Trophoblast cell (in vitro differentiated cells and primary cell): Measurements from ENCODE around the gene CCDC190.
"Not testable (repeated sequence)": the region's sequence is repeated elsewhere in the genome, so short reads cannot be mapped to it uniquely, and the experiment has no call there.

ENCODE experiments used
- DNase-seq, 2 donors: peaks; one replicate each; pipeline ENCODE4 v3.0.0-alpha.2; 2016
- H2AFZ ChIP-seq: 2 replicates; pipeline ENCODE4 v1.6.1; 2013; ENCODE audit warnings: low read length, moderate library complexity, mild to moderate bottlenecking; ENCODE audit not compliant: insufficient read depth, poor library complexity
- H2AK5ac ChIP-seq: 2 replicates; pipeline ENCODE4 v1.6.1; 2013; ENCODE audit warnings: mild to moderate bottlenecking, low read length
- H2BK120ac ChIP-seq: 2 replicates; pipeline ENCODE4 v1.6.1; 2013; ENCODE audit warnings: low read length, mild to moderate bottlenecking, moderate library complexity; ENCODE audit not compliant: insufficient read depth, poor library complexity
- H2BK12ac ChIP-seq: 2 replicates; pipeline ENCODE4 v1.6.1; 2013; ENCODE audit warnings: mild to moderate bottlenecking, low read length, moderate library complexity
- H2BK5ac ChIP-seq: 2 replicates; pipeline ENCODE4 v1.6.1; 2013; ENCODE audit warnings: low read length, low read depth, moderate library complexity, mild to moderate bottlenecking; ENCODE audit not compliant: poor library complexity
- H3K14ac ChIP-seq: 2 replicates; pipeline ENCODE4 v1.6.1; 2013; ENCODE audit warnings: mild to moderate bottlenecking, low read length
- H3K18ac ChIP-seq: 2 replicates; pipeline ENCODE4 v1.6.1; 2013; ENCODE audit warnings: mild to moderate bottlenecking, low read length
- H3K23ac ChIP-seq: 2 replicates; pipeline ENCODE4 v1.6.1; 2013; ENCODE audit warnings: low read length
- H3K27ac ChIP-seq: 2 replicates; pipeline ENCODE4 v1.5.1; 2013; ENCODE audit warnings: low read depth, mild to moderate bottlenecking, inconsistent platforms, low read length, moderate library complexity
- H3K27me3 ChIP-seq: 2 replicates; pipeline ENCODE4 v1.6.1; 2013; ENCODE audit warnings: inconsistent platforms, mild to moderate bottlenecking, low read length, moderate library complexity; ENCODE audit not compliant: insufficient read depth
- H3K36me3 ChIP-seq, 2 experiments: 1 replicate in 1 of 2; 2 replicates in 1 of 2; pipeline ENCODE4 v1.6.1; 2013; ENCODE audit warnings: low read length in 2 of 2, mild to moderate bottlenecking in 2 of 2, moderate library complexity in 1 of 2; ENCODE audit not compliant: insufficient read depth in 2 of 2, control insufficient read depth in 1 of 2
- H3K4ac ChIP-seq: 2 replicates; pipeline ENCODE4 v1.6.1; 2013; ENCODE audit warnings: low read depth, mild to moderate bottlenecking, low read length, moderate library complexity
- H3K4me1 ChIP-seq, 2 experiments: 1 replicate in 1 of 2; 2 replicates in 1 of 2; pipeline ENCODE4 v1.6.1; 2013; ENCODE audit warnings: low read length in 2 of 2, mild to moderate bottlenecking in 2 of 2, moderate library complexity in 1 of 2; ENCODE audit not compliant: insufficient read depth in 2 of 2, control insufficient read depth in 1 of 2
- H3K4me2 ChIP-seq: 2 replicates; pipeline ENCODE4 v1.6.1; 2013; ENCODE audit warnings: inconsistent platforms, mild to moderate bottlenecking, low read length, moderate library complexity
- H3K4me3 ChIP-seq: 2 replicates; pipeline ENCODE4 v1.5.1; 2013; ENCODE audit warnings: mild to moderate bottlenecking, low read depth, low read length, inconsistent platforms
- H3K79me1 ChIP-seq: one replicate; pipeline ENCODE4 v1.6.1; 2013; ENCODE audit warnings: low read length
- H3K79me2 ChIP-seq: 2 replicates; pipeline ENCODE4 v1.6.1; 2013; ENCODE audit warnings: low read length, mild to moderate bottlenecking; ENCODE audit not compliant: control insufficient read depth, insufficient read depth, poor library complexity
- H3K9ac ChIP-seq: 2 replicates; pipeline ENCODE4 v1.6.1; 2013; ENCODE audit warnings: mild to moderate bottlenecking, low read length
- H3K9me3 ChIP-seq: 2 replicates; pipeline ENCODE4 v1.6.1; 2013; ENCODE audit warnings: low read depth, mild to moderate bottlenecking, control low read depth, inconsistent platforms, low read length; ENCODE audit not compliant: insufficient read depth
- H4K12ac ChIP-seq: 2 replicates; pipeline ENCODE4 v1.6.1; 2013; ENCODE audit warnings: low read depth, mild to moderate bottlenecking, low read length, moderate library complexity
- H4K8ac ChIP-seq: 2 replicates; pipeline ENCODE4 v1.6.1; 2013; ENCODE audit warnings: low read depth, mild to moderate bottlenecking, low read length, moderate library complexity
- H4K91ac ChIP-seq: one replicate; pipeline ENCODE4 v1.6.1; 2013; ENCODE audit warnings: low read depth, mild to moderate bottlenecking, low read length, moderate library complexity
- WGBS: extraction: QIAGEN DNeasy Blood & Tissue Kit; methylation state at CpG from one replicate; pipeline ENCODE4 v1.1.7; 2013; ENCODE audit warnings: missing lambda C conversion rate; ENCODE audit not compliant: insufficient read length, insufficient coverage; ENCODE audit errors: extremely low coverage; 5-methylcytosine and 5-hydroxymethylcytosine counted together

The CCDC190 gene

DNA sequence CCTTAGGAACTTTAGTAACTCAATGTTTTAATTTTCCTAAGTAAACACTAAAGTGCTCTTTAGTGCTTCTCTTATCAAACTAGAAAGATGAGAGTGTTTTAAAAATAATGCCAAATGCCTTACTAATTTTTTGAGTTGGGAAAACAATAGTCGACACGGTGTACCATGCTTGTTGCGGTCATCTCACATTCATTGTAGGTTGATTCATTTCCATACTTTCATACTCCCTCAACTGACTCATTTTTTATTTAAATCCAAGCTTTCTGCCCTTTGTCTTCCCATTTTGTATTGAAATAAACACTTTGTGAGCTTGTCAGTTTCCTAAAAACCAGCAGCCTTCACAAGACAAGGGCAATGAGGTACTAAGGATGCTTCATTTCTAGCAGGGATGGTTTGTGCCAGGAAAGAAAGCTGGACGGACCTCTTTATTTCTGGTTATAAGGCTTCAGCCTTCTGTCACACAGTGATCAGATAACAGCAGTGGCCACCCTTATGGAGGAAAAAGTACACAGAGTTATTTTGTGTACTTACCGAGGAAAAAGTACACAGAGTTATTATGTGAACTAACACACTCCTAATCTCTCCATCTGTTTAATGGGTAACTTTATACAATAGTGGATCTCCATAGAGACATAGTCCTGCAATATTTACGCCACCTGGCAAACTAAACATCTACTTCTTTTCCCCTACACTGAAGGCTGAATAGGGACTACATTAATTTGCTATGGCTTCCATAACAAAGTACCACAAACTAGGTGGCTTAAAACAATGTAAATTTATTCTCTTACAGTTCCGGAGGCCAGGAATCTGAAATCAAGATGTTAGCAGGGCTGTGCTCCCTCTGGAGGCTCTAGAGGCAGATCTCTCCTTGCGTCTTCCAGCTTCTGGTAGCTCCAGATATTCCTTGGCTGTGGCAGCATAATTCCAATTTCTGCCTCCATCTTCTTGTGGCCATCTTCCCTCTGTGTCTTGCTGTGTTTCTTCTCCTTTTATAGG, 13.0 kb upstream of the CCDC190 start:
- Histone ChIP-seq H3K23ac (no peak overlapping the region), H3K9me3 (no peaks in the 10 kb centered on the region), H3K27ac (no peak overlapping the region), H4K8ac (no peak overlapping the region), H4K12ac (no peak overlapping the region), H3K27me3 (no peaks in the 10 kb centered on the region), H2AK5ac (no peak overlapping the region), H2BK120ac (no peak overlapping the region), H2AFZ (no peak overlapping the region), H3K4me2 (no peak overlapping the region), H3K79me1 (peaks cover 3% of the 10 kb centered on the region), H3K4ac (no peak overlapping the region), H3K4me3 (no peak overlapping the region), H3K79me2 (no peaks in the 10 kb centered on the region), H2BK12ac (no peak overlapping the region), H3K18ac (no peak overlapping the region), H3K14ac (no peak overlapping the region), H2BK5ac (no peak overlapping the region), H3K4me1 (no peaks in the 10 kb centered on the region), H3K9ac (no peak overlapping the region), H4K91ac (no peak overlapping the region), H3K36me3 (no peaks in the 10 kb centered on the region)
- WGBS, result no CpG with 5 or more reads among the region's 8 CpGs
- DNase-seq, result no peak

DNA sequence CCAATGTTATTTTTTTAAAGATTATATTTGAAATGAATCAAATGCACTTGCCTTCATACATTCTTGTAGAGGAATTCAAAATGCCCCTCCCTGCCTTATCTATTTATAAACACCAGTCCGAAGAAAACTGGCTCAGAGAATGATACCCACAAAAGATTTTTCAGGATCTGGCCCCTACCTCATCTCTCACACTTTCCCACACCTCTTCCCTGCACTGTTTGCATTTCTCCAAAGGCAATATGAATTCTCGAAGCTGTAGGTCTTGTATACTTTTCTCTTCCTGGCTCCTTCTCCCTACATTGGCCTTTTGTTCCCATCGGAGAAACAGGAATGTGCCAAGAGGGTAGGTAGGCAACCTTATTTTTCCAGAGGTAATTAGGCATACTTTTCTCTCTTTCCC, 12.0 kb upstream of the CCDC190 start:
- H2AK5ac ChIP-seq, result no peak overlapping the region
- DNase-seq, result no peak
- H3K4ac ChIP-seq, result no peak overlapping the region
- H3K4me3 ChIP-seq, result no peak overlapping the region
- no peaks in the 10 kb centered on the region for H3K9me3 ChIP-seq
- no peaks in the 10 kb centered on the region for H3K4me1 ChIP-seq
- no CpG with 5 or more reads among the region's 3 CpGs for WGBS
- no peaks in the 10 kb centered on the region for H3K27me3 ChIP-seq
- no peak overlapping the region for H4K8ac ChIP-seq
- H2AFZ ChIP-seq, result no peak overlapping the region
- no peak overlapping the region for H3K14ac ChIP-seq
- H3K36me3 ChIP-seq, result no peaks in the 10 kb centered on the region
- no peak overlapping the region for H4K12ac ChIP-seq
- no peak overlapping the region for H3K4me2 ChIP-seq
- no peaks in the 10 kb centered on the region for H3K79me2 ChIP-seq
- H3K27ac ChIP-seq, result no peak overlapping the region
- H2BK5ac ChIP-seq, result no peak overlapping the region
- no peak overlapping the region for H3K18ac ChIP-seq
- no peak overlapping the region for H4K91ac ChIP-seq
- H3K9ac ChIP-seq, result no peak overlapping the region
- H2BK12ac ChIP-seq, result no peak overlapping the region
- no peak overlapping the region for H3K23ac ChIP-seq
- no peaks in the 10 kb centered on the region for H3K79me1 ChIP-seq
- no peak overlapping the region for H2BK120ac ChIP-seq

DNA sequence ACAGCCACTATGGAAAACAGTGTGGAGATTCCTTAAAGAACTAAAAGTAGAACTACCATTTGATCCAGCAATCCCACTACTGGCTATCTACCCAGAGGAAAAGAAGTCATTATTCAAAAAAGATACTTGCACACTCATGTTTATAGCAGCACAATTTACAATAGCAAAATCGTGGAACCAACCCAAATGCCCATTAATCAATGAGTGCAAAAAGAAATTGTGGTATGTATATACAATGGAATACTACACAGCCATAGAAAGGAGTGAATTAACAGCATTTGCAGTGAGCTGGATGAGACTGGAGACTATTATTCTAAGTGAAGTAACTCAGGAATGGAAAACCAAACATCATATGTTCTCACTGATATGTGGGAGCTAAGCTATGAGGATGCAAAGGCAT, 10.4 kb upstream of the CCDC190 start:
- H3K14ac ChIP-seq, H3K79me1 ChIP-seq, H2BK5ac ChIP-seq, H3K4ac ChIP-seq, H4K12ac ChIP-seq, H2BK120ac ChIP-seq, H2AK5ac ChIP-seq, H3K9ac ChIP-seq, H3K27me3 ChIP-seq, H2AFZ ChIP-seq, H3K27ac ChIP-seq, H3K4me3 ChIP-seq, H4K91ac ChIP-seq, H3K36me3 ChIP-seq, H3K4me2 ChIP-seq, H2BK12ac ChIP-seq, H3K23ac ChIP-seq, H3K79me2 ChIP-seq, H4K8ac ChIP-seq, H3K9me3 ChIP-seq, H3K18ac ChIP-seq, DNase-seq, H3K4me1 ChIP-seq: not testable (repeated sequence)
- no CpG with 5 or more reads among the region's 1 CpG for WGBS

DNA sequence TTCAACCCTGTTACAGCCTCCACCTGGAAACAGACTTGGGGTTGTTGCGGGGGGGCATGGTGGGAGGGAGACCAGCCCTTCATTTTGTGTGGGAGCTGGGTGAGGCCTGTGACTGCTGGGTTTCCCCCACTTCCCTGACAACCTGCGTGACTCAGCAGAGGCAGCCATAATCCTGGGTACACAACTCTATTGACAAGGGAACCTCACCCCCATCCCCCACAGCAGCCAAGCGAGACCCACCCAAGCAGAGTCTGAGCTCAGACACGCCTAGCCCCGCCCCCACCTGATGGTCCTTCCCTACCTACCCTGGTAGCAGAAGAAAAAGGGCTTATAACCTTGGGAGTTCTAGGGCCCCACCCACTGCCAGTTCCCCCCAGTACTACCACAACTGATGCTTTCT, 8.0 kb upstream of the CCDC190 start:
- no peak overlapping the region for H3K9ac ChIP-seq
- no peak for DNase-seq
- no peak overlapping the region for H4K8ac ChIP-seq
- H3K4me3 ChIP-seq, result no peak overlapping the region
- no peaks in the 10 kb centered on the region for H3K4me1 ChIP-seq
- H3K36me3 ChIP-seq, result no peaks in the 10 kb centered on the region
- no peak overlapping the region for H3K4ac ChIP-seq
- H3K79me1 ChIP-seq, result no peaks in the 10 kb centered on the region
- no peak overlapping the region for H4K91ac ChIP-seq
- no peak overlapping the region for H2BK12ac ChIP-seq
- no peak overlapping the region for H3K23ac ChIP-seq
- H2BK120ac ChIP-seq, result no peak overlapping the region
- no peak overlapping the region for H2BK5ac ChIP-seq
- H3K18ac ChIP-seq, result no peak overlapping the region
- H3K27me3 ChIP-seq, result no peaks in the 10 kb centered on the region
- WGBS, result no CpG with 5 or more reads among the region's 5 CpGs
- no peak overlapping the region for H3K27ac ChIP-seq
- no peak overlapping the region for H2AK5ac ChIP-seq
- no peaks in the 10 kb centered on the region for H3K9me3 ChIP-seq
- no peak overlapping the region for H3K14ac ChIP-seq
- no peaks in the 10 kb centered on the region for H3K79me2 ChIP-seq
- no peak overlapping the region for H4K12ac ChIP-seq
- no peak overlapping the region for H3K4me2 ChIP-seq
- no peak overlapping the region for H2AFZ ChIP-seq
